Activated CD8-positive, alpha-beta T cell treated with anti-CD3 and anti-CD28 coated beads, Interleukin-2, amount 10 ng/mL, durations not matched to agents 7 days and 5 days (primary cell): Measurements from ENCODE around the gene RRP36. TPM values are rescaled to one million over a fixed set of nuclear protein-coding genes. Genes with fewer than 3 reads are reported as not detected.
"Not testable (repeated sequence)": the region's sequence is repeated elsewhere in the genome, so short reads cannot be mapped to it uniquely, and the experiment has no call there.

Source experiments
- ATAC-seq: fragments of 150-1000 bp; cut with Tn5 transposase; one replicate; pipeline ENCODE4 v1.10.0; 2021; ENCODE audit warnings: moderate library complexity
- CTCF ChIA-PET: fragments of 350-600 bp; sonication (Branson Sonifier 250); formaldehyde crosslinking; loops from one replicate; lab custom pipeline; 2021; ENCODE audit warnings: antibody characterized with exemption; lab: Charles Lee
- POLR2A ChIA-PET: fragments of 350-600 bp; sonication (Branson Sonifier 250); formaldehyde crosslinking; loops from one replicate; lab custom pipeline; 2021; ENCODE audit warnings: antibody characterized with exemption; lab: Charles Lee
- DNase-seq: peaks from one replicate; pipeline ENCODE4 v3.0.0-alpha.2; 2020
- H3K27ac Mint-ChIP-seq: one replicate; pipeline ENCODE4 v1.8.0; 2021; ENCODE audit warnings: mild to moderate bottlenecking, mixed read lengths
- H3K27me3 Mint-ChIP-seq: one replicate; pipeline ENCODE4 v1.8.0; 2021; ENCODE audit warnings: low read depth, mixed read lengths
- H3K36me3 Mint-ChIP-seq: one replicate; pipeline ENCODE4 v1.8.0; 2021; ENCODE audit warnings: low read depth, mixed read lengths
- H3K4me1 Mint-ChIP-seq: one replicate; pipeline ENCODE4 v1.8.0; 2021; ENCODE audit warnings: low read depth, mixed read lengths
- H3K4me3 Mint-ChIP-seq: one replicate; pipeline ENCODE4 v1.8.0; 2021; ENCODE audit warnings: mild to moderate bottlenecking, mixed read lengths
- H3K9me3 Mint-ChIP-seq: one replicate; pipeline ENCODE4 v1.8.0; 2022; ENCODE audit warnings: mixed read lengths; ENCODE audit not compliant: insufficient read depth
- total RNA-seq, 2 experiments: library from RNA; stranded (reverse); gene quantifications; one replicate each; pipeline ENCODE4 v1.2.3, GENCODE V29; 2021

The RRP36 gene
- total RNA-seq, 2 experiments from 2014 or later, result 84.3 to 92.8 TPM

DNA sequence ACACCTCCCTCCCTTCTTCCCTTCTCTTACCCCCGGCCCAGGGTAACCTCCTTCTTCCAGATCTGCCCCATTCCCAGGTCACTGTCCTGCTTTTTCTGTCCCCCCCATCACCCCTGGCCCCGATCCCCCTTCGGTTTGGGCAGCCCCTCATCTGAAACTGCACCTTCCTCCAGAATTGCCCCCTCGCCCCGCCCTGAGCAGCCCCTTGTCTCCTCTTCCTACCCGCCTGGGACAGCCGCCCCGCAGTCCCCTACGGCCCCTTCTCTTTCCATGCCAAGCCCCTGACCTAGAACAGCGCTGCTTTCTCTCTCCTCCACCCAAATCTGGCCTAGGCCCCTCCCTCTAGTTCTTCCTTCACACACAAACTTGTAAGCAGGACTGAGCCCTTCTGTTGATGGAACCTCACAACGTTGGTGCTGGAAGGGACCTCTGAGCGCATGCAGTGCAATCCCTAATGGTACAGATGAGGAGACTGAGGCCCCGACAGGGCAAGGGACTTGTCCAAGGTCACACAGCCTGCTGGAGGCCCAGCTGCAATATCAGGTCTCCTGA, 36.4 kb upstream of the RRP36 start:
- DNase-seq (peak; percentile 33), ATAC-seq (no peak)
- H3K4me1 Mint-ChIP-seq, result peaks cover 43% of the 10 kb centered on the region
- ChIA-PET CTCF (interaction anchor here (1.0 to 4.0 kb wide), 4 partner anchors 20 to 158 kb away, joined by 3 to 16 read pairs (median 4); partner anchors contain the start of gene CUL7), POLR2A (interaction anchor here (0.8 to 3.9 kb wide), 8 partner anchors 10 to 73 kb away, joined by 3 to 27 read pairs (median 7); partner anchors contain the start of genes CNPY3, KLHDC3 and MEA1)
- H3K36me3 Mint-ChIP-seq, result peaks cover 25% of the 10 kb centered on the region
- H3K27me3 Mint-ChIP-seq, result no peaks in the 10 kb centered on the region
- H3K4me3 Mint-ChIP-seq, result peak overlapping the region; percentile 88
- peak overlapping the region; percentile 85 for H3K27ac Mint-ChIP-seq
- no peaks in the 10 kb centered on the region for H3K9me3 Mint-ChIP-seq

DNA sequence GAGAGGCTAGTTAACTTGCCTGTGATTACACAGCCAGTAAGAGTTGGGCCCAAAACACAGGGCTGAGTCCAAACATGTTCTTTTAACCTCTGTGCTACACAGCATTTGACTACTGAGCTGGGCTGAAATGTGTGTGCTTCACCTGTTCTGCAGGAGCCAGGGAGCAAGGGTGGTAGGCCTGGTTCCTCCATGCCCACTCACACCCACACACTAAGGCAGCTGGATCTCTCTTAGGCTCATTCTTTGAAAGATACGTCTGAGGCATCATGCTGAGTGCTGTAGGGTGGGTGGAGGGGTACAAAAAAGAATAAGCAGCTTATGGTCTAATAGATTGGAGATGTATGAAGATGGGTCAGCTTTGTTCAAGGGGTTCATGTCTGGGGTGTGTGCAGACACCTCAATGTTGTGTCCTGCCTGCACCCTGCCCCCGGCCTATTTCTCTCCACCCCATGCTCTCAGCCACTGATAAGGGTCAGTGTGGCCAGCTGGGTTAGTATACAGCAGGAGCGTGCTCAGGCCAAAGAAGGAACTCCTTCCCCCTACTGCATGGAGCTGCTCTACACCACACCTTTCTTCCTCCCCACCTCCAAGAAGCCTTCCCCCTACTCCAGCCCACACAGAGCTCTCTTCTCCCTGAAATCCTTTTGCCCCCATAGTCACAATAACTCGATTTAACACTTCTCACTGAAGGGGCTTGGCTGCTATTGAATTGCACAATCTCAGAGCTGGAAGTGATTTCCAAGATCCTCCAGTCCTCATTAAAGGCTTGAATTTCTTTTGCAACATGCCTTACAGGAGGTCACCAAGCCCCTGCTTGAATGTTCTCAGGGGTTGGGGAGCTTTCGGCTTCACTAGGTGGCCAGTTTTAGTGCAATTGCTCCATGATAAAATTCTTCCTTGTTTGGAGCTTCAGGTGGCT, 33.6 kb upstream of the RRP36 start:
- H3K36me3 Mint-ChIP-seq, result peaks cover 41% of the 10 kb centered on the region
- H3K4me1 Mint-ChIP-seq, result peaks cover 34% of the 10 kb centered on the region
- H3K4me3 Mint-ChIP-seq, result no peak overlapping the region
- ChIA-PET CTCF (interaction anchor here (1.2 to 1.5 kb wide), 3 partner anchors 9 to 22 kb away, joined by 4 to 7 read pairs (median 4); no protein-coding TSS in a partner anchor), POLR2A (interaction anchor here (2.0 kb wide), 1 partner anchor 9 kb away, joined by 11 read pairs; the partner anchor contains the start of gene PEX6)
- H3K27ac Mint-ChIP-seq, result no peak overlapping the region
- ATAC-seq (no peak), DNase-seq (no peak)
- no peaks in the 10 kb centered on the region for H3K9me3 Mint-ChIP-seq
- no peaks in the 10 kb centered on the region for H3K27me3 Mint-ChIP-seq

DNA sequence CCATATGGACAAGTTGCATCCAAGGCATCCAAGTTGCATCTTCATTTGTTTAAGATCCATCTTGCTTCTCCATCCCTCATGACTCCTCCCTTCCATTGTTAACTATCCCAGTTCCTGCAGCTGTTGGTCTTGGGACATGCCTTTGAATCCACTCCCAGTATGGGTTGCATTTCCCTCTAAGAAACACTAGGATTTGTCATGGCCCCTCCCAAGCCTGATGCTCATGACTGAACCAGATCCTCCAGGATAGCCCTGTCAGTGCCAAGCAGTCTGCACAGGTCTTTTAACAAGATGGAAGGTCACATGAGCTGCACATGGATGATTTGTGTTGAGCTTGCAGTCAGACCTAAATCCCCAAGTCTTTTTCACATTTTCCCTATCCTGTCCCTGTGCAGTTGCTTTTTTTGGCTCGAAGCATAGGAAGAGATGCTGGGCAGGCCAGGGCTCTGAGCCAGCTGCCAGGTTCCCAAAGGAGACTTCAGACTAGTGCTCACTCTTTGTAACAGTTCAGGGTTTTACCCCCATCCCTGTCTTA, 32.9 kb upstream of the RRP36 start:
- POLR2A ChIA-PET, result interaction anchor here (2.0 kb wide), 1 partner anchor 9 kb away, joined by 11 read pairs; the partner anchor contains the start of gene PEX6

DNA sequence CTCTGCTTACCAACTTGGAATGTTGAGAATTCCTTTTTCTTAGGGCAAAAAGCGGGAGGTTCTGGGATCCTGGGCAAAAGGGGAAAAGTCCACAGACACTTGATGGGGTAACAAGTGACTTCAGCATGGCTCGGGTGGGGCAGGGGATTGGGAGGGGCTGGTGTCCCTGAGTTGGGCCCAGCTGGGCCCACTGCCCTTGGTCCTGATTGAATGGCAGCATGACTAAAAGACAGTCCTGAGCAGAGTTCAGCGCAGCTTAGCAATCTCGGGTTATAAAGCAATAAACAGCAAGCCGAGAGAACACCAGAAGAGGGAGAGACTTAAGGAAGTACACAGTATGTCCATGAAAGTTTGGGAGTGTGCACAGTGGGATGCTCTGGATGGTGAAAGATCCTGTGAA, 31.5 kb upstream of the RRP36 start:
- Mint-ChIP-seq H3K27ac (no peak overlapping the region), H3K9me3 (no peaks in the 10 kb centered on the region), H3K36me3 (peaks cover 45% of the 10 kb centered on the region), H3K27me3 (no peaks in the 10 kb centered on the region), H3K4me3 (no peak overlapping the region), H3K4me1 (peaks cover 28% of the 10 kb centered on the region)
- ChIA-PET CTCF (no interaction called here), POLR2A (no interaction called here)
- DNase-seq, result no peak
- no peak for ATAC-seq

More for the DNA sequence above, 32.9 kb upstream of the RRP36 start:
- ATAC-seq (no peak), DNase-seq (no peak)
- no peaks in the 10 kb centered on the region for H3K9me3 Mint-ChIP-seq
- CTCF ChIA-PET, result interaction anchor here (1.2 to 1.5 kb wide), 3 partner anchors 8 to 21 kb away, joined by 4 to 7 read pairs (median 4); no protein-coding TSS in a partner anchor
- no peaks in the 10 kb centered on the region for H3K27me3 Mint-ChIP-seq
- H3K4me1 Mint-ChIP-seq, result peaks cover 34% of the 10 kb centered on the region
- no peak overlapping the region for H3K27ac Mint-ChIP-seq
- H3K4me3 Mint-ChIP-seq, result no peak overlapping the region
- peaks cover 44% of the 10 kb centered on the region for H3K36me3 Mint-ChIP-seq

DNA sequence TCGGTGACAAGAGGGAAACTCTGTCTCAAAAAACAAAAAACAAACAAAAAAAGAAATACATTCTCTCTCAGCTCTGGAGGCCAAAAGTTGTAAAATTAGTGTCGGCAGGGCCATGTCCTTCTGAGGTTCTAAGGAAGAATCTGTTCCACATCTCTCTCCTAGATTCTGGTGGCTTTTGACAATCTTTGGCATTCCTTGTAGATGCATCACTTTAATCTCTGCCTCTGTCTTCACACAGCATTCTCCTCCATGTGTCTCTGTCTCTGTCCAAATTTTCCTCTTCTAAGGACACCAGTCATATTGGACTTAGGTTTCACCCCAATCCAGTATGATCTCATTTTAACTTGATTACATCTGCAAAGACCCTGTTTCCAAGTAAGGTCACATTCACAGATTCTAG, 28.0 kb upstream of the RRP36 start:
- ChIA-PET CTCF (interaction anchor here (0.7 kb wide), 1 partner anchor 67 kb away, joined by 3 read pairs; no protein-coding TSS in a partner anchor), POLR2A (no interaction called here)
- H3K4me1 Mint-ChIP-seq, result no peaks in the 10 kb centered on the region
- peaks cover 35% of the 10 kb centered on the region for H3K36me3 Mint-ChIP-seq
- DNase-seq, result no peak
- H3K27me3 Mint-ChIP-seq, result no peaks in the 10 kb centered on the region
- no peaks in the 10 kb centered on the region for H3K9me3 Mint-ChIP-seq
- H3K4me3 Mint-ChIP-seq, result no peak overlapping the region
- ATAC-seq, result no peak
- H3K27ac Mint-ChIP-seq, result no peak overlapping the region

DNA sequence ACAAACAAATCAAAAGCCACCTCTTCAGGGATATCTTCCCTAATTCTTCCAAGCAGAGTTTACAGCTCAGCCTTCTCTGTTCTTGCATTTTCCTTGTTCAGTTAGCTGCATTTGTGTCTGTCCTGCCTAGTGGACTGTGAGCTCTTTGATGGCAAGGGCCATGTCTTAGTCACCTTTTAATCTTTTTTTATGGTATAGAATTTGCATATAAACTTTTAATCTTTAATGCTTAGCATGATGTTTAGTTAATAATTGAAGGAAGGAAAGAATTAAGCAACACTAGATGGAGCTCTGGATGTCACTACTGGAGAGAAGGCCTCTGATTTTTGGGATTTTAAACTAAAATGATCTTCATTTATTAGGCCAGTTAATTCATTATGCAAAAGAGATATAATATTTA, 24.9 kb upstream of the RRP36 start:
- ChIA-PET CTCF (interaction anchor here (1.1 to 1.4 kb wide), 2 partner anchors 9 to 18 kb away, joined by 3 to 7 read pairs; partner anchors contain the start of gene KLHDC3), POLR2A (interaction anchor here (1.5 kb wide), 1 partner anchor 18 kb away, joined by 4 read pairs; the partner anchor contains the start of gene PEX6)
- H3K4me3 Mint-ChIP-seq, result no peak overlapping the region
- no peaks in the 10 kb centered on the region for H3K4me1 Mint-ChIP-seq
- no peak overlapping the region for H3K27ac Mint-ChIP-seq
- no peaks in the 10 kb centered on the region for H3K9me3 Mint-ChIP-seq
- no peaks in the 10 kb centered on the region for H3K27me3 Mint-ChIP-seq
- ATAC-seq (no peak), DNase-seq (no peak)
- peaks cover 11% of the 10 kb centered on the region for H3K36me3 Mint-ChIP-seq

DNA sequence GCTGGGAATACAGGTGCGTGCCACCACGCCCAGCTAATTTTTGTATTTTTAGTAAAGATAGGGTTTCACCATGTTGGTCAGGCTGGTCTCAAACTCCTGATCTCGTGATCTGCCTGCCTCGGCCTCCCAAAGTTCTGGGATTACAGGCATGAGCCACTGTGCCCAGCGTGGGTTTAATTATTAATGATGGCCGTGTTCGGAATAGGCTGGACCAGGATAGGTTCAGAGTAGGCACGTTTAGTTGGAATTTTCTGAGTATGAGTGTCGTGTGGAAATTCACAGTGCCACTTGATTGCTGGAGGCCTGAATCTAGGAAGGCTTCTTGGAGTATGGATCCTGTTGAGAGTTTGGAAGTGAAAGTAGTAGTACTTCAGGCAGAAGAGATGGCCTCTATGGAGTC, 23.2 kb upstream of the RRP36 start:
- H3K9me3 Mint-ChIP-seq, ATAC-seq, H3K4me1 Mint-ChIP-seq, H3K4me3 Mint-ChIP-seq, DNase-seq, H3K27me3 Mint-ChIP-seq, H3K27ac Mint-ChIP-seq, POLR2A ChIA-PET, H3K36me3 Mint-ChIP-seq: not testable (repeated sequence)
- CTCF ChIA-PET, result interaction anchor here (2.0 kb wide), 1 partner anchor 23 kb away, joined by 4 read pairs; the partner anchor contains the start of gene RRP36

DNA sequence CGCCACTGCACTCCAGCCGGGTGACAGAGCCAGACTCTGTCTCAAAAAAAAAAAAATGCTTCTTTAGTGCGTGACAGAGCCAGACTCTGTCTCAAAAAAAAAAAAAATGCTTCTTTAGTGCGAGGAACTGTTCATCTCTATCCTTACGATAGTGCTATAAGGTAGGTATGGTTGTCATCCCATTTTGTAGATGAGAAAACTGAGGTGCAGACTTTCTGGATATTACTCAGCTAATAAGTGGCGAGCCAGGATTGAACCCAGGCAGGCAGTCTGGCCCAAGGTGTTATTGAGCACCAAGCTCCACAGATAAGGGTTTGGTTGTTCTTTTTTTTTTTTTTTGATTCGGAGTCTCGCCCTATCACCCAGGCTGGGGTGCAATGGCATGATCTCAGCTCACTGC, 19.6 kb upstream of the RRP36 start:
- Mint-ChIP-seq H3K4me1 (no peaks in the 10 kb centered on the region), H3K36me3 (peaks cover 9% of the 10 kb centered on the region), H3K4me3 (no peak overlapping the region), H3K27me3 (no peaks in the 10 kb centered on the region), H3K9me3 (no peaks in the 10 kb centered on the region), H3K27ac (no peak overlapping the region)
- ATAC-seq, result no peak
- ChIA-PET POLR2A (interaction anchor here (3.4 kb wide), 1 partner anchor 23 kb away, joined by 14 read pairs; the partner anchor contains the start of gene PEX6), CTCF (no interaction called here)
- no peak for DNase-seq

DNA sequence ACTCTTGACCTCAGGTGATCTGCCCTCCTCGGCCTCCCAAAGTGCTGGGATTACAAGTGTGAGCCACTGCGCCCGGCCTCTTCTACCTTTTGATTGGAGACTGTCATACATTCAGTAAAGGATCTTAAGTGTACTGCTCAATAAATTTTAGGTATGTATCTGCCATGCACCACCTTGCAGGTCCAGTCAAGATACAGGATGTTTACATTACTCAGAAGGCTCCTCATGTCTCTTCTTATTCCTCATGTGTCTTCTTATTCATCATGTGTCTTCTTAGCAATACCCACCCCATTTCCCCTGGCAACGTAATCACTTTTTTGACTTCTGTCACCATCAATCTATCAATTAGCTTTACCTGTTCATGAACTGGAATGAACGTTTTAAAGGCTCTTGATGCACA, 15.6 kb upstream of the RRP36 start:
- Mint-ChIP-seq H3K36me3 (peaks cover 43% of the 10 kb centered on the region), H3K4me3 (no peak overlapping the region), H3K4me1 (no peaks in the 10 kb centered on the region), H3K27ac (no peak overlapping the region), H3K9me3 (no peaks in the 10 kb centered on the region), H3K27me3 (no peaks in the 10 kb centered on the region)
- DNase-seq (no peak), ATAC-seq (no peak)
- POLR2A ChIA-PET, result interaction anchor here (0.6 to 1.4 kb wide), 2 partner anchors 21 to 116 kb away, joined by 3 read pairs; partner anchors contain the start of gene PPP2R5D
- CTCF ChIA-PET, result interaction anchor here (0.8 to 8.7 kb wide), 2 partner anchors 22 to 137 kb away, joined by 4 to 61 read pairs; partner anchors contain the start of gene PPP2R5D

DNA sequence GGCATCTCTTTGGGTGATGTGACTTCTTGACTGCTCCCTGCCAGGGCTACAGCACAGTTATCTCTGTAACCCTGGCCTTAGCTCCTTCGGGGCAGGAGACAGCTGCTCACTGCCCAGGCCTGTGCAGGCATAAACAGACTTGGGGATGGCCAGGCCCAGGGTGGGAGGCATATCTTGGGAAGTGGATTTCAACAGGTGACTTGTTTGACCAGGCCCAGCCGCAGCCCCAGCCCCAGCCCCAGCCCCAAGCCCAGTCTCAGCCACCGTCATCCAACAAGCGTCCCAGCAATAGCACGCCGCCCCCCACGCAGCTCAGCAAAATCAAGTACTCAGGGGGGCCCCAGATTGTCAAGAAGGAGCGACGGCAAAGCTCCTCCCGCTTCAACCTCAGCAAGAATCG, 15.2 kb upstream of the RRP36 start:
- Mint-ChIP-seq H3K36me3 (peaks cover 47% of the 10 kb centered on the region), H3K27ac (no peak overlapping the region)
- CTCF ChIA-PET, result interaction anchor here (0.8 to 8.7 kb wide), 2 partner anchors 22 to 137 kb away, joined by 4 to 61 read pairs; partner anchors contain the start of gene PPP2R5D

DNA sequence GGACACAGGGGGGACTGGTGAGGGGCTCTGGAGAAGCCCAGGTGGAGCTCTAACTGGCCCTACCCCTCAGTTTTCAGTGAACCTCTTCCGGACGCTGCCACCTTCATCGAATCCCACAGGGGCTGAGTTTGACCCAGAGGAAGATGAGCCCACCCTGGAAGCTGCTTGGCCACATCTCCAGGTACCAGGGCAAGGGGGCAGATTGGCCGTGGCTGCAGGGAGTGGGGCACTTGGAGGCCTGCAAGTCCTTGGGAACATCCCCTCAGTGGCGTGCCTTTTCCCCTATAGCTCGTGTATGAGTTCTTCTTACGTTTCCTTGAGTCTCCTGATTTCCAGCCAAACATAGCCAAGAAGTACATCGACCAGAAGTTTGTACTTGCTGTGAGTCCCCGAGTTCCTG, 14.3 kb upstream of the RRP36 start:
- ChIA-PET POLR2A (no interaction called here), CTCF (interaction anchor here (8.7 kb wide), 1 partner anchor 136 kb away, joined by 61 read pairs; no protein-coding TSS in a partner anchor)
- no peak for ATAC-seq

More for the DNA sequence above, 15.2 kb upstream of the RRP36 start:
- Mint-ChIP-seq H3K4me3 (no peak overlapping the region), H3K27me3 (no peaks in the 10 kb centered on the region), H3K4me1 (no peaks in the 10 kb centered on the region), H3K9me3 (no peaks in the 10 kb centered on the region)
- no peak for ATAC-seq
- no peak for DNase-seq
- POLR2A ChIA-PET, result interaction anchor here (0.6 to 1.4 kb wide), 2 partner anchors 22 to 116 kb away, joined by 3 read pairs; partner anchors contain the start of gene PPP2R5D

More for the DNA sequence above, 14.3 kb upstream of the RRP36 start:
- peaks cover 6% of the 10 kb centered on the region for H3K4me1 Mint-ChIP-seq
- H3K36me3 Mint-ChIP-seq, result peaks cover 53% of the 10 kb centered on the region
- H3K9me3 Mint-ChIP-seq, result no peaks in the 10 kb centered on the region
- H3K27ac Mint-ChIP-seq, result no peak overlapping the region
- no peak for DNase-seq
- no peaks in the 10 kb centered on the region for H3K27me3 Mint-ChIP-seq
- H3K4me3 Mint-ChIP-seq, result no peak overlapping the region
